Thyroid gland (tissue), 4 donors: Measurements from ENCODE around the gene RILPL2. TPM values are rescaled to one million over a fixed set of nuclear protein-coding genes. Genes with fewer than 3 reads are reported as not detected.
"Not testable (repeated sequence)": the region's sequence is repeated elsewhere in the genome, so short reads cannot be mapped to it uniquely, and the experiment has no call there.

ENCODE experiments used
- DNase-seq, 2 donors: peaks; one replicate each; pipeline ENCODE4 v3.0.0-alpha.2; 2019
- H3K27ac ChIP-seq, 3 donors: fragments of 200-600 bp; sonication (generic); 1 replicate in 2 of 3; 2 replicates in 1 of 3; pipeline ENCODE4 v1.5.1; 2016 to 2019; ENCODE audit warnings: mild to moderate bottlenecking in 1 of 3, moderate library complexity in 1 of 3
- H3K27me3 ChIP-seq: fragments of 200-600 bp; sonication (generic); one replicate; pipeline ENCODE4 v1.5.1; 2019
- H3K36me3 ChIP-seq, 2 donors: fragments of 200-600 bp; sonication (generic); one replicate each; pipeline ENCODE4 v1.5.1; 2016 to 2019
- H3K4me1 ChIP-seq, 2 donors: fragments of 200-600 bp; sonication (generic); one replicate each; pipeline ENCODE4 v1.5.1; 2017 to 2019
- H3K4me3 ChIP-seq, 3 donors: fragments of 200-600 bp; sonication (generic); replicated peaks in 1 of 3; 1 replicate in 2 of 3; 2 replicates in 1 of 3; pipeline ENCODE4 v1.5.1; 2016; ENCODE audit warnings: mild to moderate bottlenecking in 1 of 3
- H3K9me3 ChIP-seq: fragments of 200-600 bp; sonication (generic); one replicate; pipeline ENCODE4 v1.5.1; 2017
- POLR2A ChIP-seq, 2 donors: fragments of 450-650 bp; IDR thresholded peaks; one replicate each; pipeline ENCODE4 v1.6.1; 2017; ENCODE audit warnings: antibody characterized with exemption in 2 of 2, mild to moderate bottlenecking in 2 of 2, moderate library complexity in 1 of 2
- WGBS, 2 donors: methylation state at CpG; one replicate each; pipeline ENCODE4 v1.1.5; 2017; 5-methylcytosine and 5-hydroxymethylcytosine counted together
- intact Hi-C: fragments of 100-400 bp; cut with DNase I; formaldehyde crosslinking; loops from one replicate; pipeline ENCODE4 v1.15.1; 2023
- total RNA-seq, 4 donors: library from RNA; depleted of rRNA; stranded (reverse); fragments of >200 nt; gene quantifications; one replicate each; pipeline ENCODE4 v1.2.3, GENCODE V29; 2016
- TF ChIP-seq, protein P1 (sequence below), 6 experiments: fragments of 200-600 bp in 3 of 6; fragments of 450-650 bp in 3 of 6; sonication (generic) in 3 of 6; IDR thresholded peaks; one replicate each; pipeline ENCODE4 v1.5.1; 2016 to 2019; ENCODE audit warnings: antibody characterized with exemption in 6 of 6, mild to moderate bottlenecking in 2 of 6, inconsistent platforms in 1 of 6, moderate library complexity in 1 of 6

The RILPL2 gene
- total RNA-seq, 4 donors from 2014 or later: 10.7 to 15.2 (median 12.7) TPM

DNA sequence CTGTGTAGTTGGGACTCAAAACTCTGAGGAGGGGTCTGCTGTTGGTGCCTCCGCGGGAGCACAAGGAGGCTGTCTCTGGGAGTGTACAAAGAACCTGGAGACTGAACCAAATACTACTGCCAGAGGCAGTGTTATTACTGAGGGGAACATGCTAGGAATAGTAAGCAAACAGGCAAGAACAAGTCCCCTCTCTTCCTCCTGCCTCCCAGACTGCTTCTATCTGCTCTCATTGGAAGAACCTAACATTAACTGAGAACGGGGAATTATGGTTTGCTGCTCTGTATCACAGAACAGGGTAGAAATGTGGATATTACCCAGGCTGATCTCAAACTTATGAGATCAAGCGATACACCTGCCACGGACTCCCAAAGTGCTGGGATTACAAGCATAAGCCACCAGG lies 57.1 kb downstream of the RILPL2 start:
- no peaks in the 10 kb centered on the region for H3K9me3 ChIP-seq
- no peak overlapping the region for H3K4me3 ChIP-seq
- TF ChIP-seq POLR2A (IDR thresholded peaks at IDR 0.05): no peak
- TF ChIP-seq, protein P1, sequence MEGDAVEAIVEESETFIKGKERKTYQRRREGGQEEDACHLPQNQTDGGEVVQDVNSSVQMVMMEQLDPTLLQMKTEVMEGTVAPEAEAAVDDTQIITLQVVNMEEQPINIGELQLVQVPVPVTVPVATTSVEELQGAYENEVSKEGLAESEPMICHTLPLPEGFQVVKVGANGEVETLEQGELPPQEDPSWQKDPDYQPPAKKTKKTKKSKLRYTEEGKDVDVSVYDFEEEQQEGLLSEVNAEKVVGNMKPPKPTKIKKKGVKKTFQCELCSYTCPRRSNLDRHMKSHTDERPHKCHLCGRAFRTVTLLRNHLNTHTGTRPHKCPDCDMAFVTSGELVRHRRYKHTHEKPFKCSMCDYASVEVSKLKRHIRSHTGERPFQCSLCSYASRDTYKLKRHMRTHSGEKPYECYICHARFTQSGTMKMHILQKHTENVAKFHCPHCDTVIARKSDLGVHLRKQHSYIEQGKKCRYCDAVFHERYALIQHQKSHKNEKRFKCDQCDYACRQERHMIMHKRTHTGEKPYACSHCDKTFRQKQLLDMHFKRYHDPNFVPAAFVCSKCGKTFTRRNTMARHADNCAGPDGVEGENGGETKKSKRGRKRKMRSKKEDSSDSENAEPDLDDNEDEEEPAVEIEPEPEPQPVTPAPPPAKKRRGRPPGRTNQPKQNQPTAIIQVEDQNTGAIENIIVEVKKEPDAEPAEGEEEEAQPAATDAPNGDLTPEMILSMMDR (IDR thresholded peaks at IDR 0.05): no peak
- whole genome bisulfite sequencing, 2 donors: 82 to 85% methylated on average over 5 of the region's 5 CpGs
- no peaks in the 10 kb centered on the region for H3K36me3 ChIP-seq
- H3K27me3 ChIP-seq: no peaks in the 10 kb centered on the region
- H3K27ac ChIP-seq: no peak overlapping the region
- intact Hi-C loops: no loop called here
- no peak for DNase-seq
- H3K4me1 ChIP-seq: peaks cover 2 to 4% of the 10 kb centered on the region in 2 donors

DNA sequence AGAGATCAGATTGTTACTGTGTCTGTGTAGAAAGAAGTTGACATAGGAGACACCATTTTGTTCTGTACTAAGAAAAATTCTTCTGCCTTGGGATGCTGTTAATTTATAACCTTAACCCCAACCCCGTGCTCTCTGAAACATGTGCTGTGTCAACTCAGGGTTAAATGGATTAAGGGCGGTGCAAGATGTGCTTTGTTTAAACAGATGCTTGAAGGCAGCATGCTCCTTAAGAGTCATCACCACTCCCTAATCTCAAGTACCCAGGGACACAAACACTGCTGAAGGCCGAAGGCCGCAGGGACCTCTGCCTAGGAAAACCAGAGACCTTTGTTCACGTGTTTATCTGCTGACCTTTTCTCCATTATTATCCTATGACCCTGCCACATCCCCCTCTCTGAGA lies 64.1 kb downstream of the RILPL2 start:
- WGBS, 2 donors: 36 to 49% methylated on average over 5 of the region's 5 CpGs
- H3K4me3 ChIP-seq, H3K27me3 ChIP-seq, H3K36me3 ChIP-seq, H3K9me3 ChIP-seq, DNase-seq, intact Hi-C loops: not testable (repeated sequence)
- H3K27ac ChIP-seq: peak overlapping the region; percentile 3 to 68 (median 65)
- H3K4me1 ChIP-seq: peaks cover 0 to 18% of the 10 kb centered on the region in 2 donors

DNA sequence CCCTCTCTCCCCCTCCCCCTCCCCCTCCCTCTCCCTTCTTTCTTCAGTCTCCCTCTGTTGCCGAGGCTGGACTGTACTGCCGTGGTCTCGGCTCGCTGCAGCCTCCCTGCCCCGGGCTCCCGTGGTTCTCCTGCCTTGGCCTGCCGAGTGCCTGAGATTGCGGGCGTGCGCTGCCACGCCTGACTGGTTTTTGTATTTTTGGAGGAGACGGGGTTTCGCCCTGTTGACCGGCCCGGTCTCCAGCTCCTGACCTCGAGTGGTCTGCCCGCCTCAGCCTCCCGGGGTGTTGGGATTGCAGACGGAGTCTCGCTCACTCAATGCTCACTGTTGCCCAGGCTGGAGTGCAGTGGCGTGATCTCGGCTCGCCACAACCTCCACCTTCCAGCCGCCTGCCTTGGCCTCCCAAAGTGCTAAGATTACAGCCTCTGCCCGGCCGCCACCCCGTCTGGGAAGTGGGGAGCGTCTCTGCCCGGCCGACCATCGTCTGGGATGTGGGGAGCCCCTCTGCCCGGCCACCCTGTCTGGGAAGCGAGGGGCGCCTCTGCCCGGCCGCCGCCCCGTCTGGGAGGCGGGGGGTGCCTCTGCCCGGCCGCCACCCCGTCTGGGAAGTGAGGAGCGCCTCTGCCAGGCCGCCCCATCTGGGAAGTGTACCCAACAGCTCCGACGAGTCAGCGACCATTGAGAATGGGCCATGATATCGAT lies 64.7 kb downstream of the RILPL2 start:
- intact Hi-C loops: not testable (repeated sequence)

DNA sequence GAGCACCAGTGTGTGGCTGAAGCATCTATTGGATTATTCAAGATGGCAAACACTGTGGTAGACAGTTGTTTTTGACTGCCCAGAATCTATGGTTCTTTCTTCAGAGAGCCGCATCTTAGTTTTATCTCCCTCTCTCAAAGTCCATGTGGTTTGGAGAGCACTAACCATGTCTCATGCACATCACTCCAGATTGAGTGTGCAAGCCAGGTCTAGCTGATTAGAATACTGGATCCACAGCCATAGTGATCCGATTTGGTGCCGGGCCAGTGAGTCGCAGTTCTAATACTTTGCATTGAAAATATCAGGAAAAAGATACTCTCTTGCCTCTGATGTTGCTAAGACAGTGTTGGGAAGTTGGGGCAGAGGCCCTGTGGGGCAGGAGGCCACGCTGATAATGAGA lies 67.3 kb downstream of the RILPL2 start:
- H3K9me3 ChIP-seq: no peaks in the 10 kb centered on the region
- H3K27ac ChIP-seq: no peak overlapping the region
- H3K4me1 ChIP-seq: peaks cover 7 to 25% of the 10 kb centered on the region in 2 donors
- DNase-seq: no peak
- H3K4me3 ChIP-seq: no peak overlapping the region
- intact Hi-C loops: no loop called here
- 92 to 98% methylated on average over 5 of the region's 5 CpGs for WGBS, 2 donors
- no peaks in the 10 kb centered on the region for H3K36me3 ChIP-seq
- no peak for TF ChIP-seq POLR2A (IDR thresholded peaks at IDR 0.05)
- TF ChIP-seq, protein P1 (IDR thresholded peaks at IDR 0.05): no peak
- H3K27me3 ChIP-seq: no peaks in the 10 kb centered on the region

More for the DNA sequence above, 64.7 kb downstream of the RILPL2 start:
- Histone ChIP-seq H3K4me1 (peaks cover 0 to 18% of the 10 kb centered on the region in 2 donors), H3K27ac (peak overlapping the region in 1 of 3 donors; percentile 68)
- DNase-seq: peak; percentile 85 to 87
- 72 to 76% methylated on average over 20 to 32 of the region's 48 CpGs for WGBS, 2 donors
- H3K9me3 ChIP-seq, H3K27me3 ChIP-seq, H3K36me3 ChIP-seq, H3K4me3 ChIP-seq: not testable (repeated sequence)

DNA sequence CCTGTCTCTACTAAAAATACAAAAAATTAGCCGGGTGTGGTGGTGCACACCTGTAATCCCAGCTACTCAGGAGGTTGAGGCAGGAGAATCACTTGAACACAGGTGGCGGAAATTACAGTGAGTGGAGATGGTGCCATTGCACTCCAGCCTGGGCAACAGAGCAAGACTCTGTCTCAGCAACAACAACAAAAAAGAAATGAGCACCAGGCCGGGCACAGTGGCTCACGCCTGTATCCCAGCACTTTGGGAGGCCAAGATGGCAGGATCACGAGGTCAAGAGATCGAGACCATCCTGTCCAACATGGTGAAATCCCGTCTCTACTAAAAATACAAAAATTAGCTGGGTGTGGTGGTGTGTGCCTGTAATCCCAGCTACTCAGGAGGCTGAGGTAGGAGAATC lies 68.1 kb downstream of the RILPL2 start:
- H3K27me3 ChIP-seq, H3K9me3 ChIP-seq, intact Hi-C loops, DNase-seq, H3K27ac ChIP-seq, H3K36me3 ChIP-seq, H3K4me3 ChIP-seq: not testable (repeated sequence)
- peaks cover 7 to 20% of the 10 kb centered on the region in 2 donors for H3K4me1 ChIP-seq
- 96 to 97% methylated on average over 7 of the region's 7 CpGs for WGBS, 2 donors

DNA sequence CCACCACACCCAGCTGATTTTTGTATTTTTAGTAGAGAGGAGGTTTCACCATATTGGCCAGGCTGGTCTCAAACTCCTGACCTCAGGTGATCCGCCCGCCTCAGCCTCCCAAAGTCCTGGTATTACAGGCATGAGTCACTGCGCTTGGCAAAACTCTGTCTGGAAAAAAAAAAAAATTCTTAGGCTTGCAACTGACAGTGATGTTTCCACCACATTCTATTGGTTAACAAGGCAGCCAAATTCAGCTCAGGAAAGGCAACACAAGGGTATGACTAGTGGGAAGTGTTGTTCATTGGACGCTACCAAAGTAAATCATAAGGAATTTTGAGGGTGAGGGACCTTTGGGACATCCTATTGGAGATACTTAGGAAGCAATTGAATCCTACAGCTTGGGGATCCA lies 69.0 kb downstream of the RILPL2 start:
- H3K4me3 ChIP-seq: no peak overlapping the region
- no peak for DNase-seq
- intact Hi-C loops: no loop called here
- H3K27me3 ChIP-seq: no peaks in the 10 kb centered on the region
- H3K36me3 ChIP-seq: no peaks in the 10 kb centered on the region
- 94 to 99% methylated on average over 4 of the region's 4 CpGs for WGBS, 2 donors
- H3K4me1 ChIP-seq: peaks cover 15 to 20% of the 10 kb centered on the region in 2 donors
- peak overlapping the region in 1 of 3 donors; percentile 38 for H3K27ac ChIP-seq
- H3K9me3 ChIP-seq: no peaks in the 10 kb centered on the region
- TF ChIP-seq POLR2A (IDR thresholded peaks at IDR 0.05): no peak
- TF ChIP-seq, protein P1 (IDR thresholded peaks at IDR 0.05): no peak

Other genes starting within 250 kb of the RILPL2 start
- 10 to 100 TPM; 21.6 to 53.6 (median 39.1) TPM for gene MPHOSPH9, start 203.5 kb downstream of the RILPL2 start, total RNA-seq
- gene MTRFR, start 203.2 kb downstream of the RILPL2 start, total RNA-seq: 10 to 100 TPM; 14.4 to 17.9 (median 16.2) TPM
- gene CDK2AP1, start 164.8 kb downstream of the RILPL2 start, total RNA-seq: 10 to 100 TPM; 53.0 to 94.5 (median 68.5) TPM
- gene SBNO1, start 71.8 kb downstream of the RILPL2 start, total RNA-seq: 10 to 100 TPM; 32.4 to 50.3 (median 42.9) TPM
- 10 to 100 TPM; 51.3 to 83.0 (median 67.2) TPM for gene KMT5A, start 52.6 kb downstream of the RILPL2 start, total RNA-seq
- 10 to 100 TPM; 19.1 to 36.3 (median 21.4) TPM for gene SNRNP35, start 21.5 kb upstream of the RILPL2 start, total RNA-seq
- gene RILPL1, start 97.0 kb upstream of the RILPL2 start, total RNA-seq: 10 to 100 TPM; 22.0 to 37.8 (median 31.6) TPM
- gene TMED2, start 147.9 kb upstream of the RILPL2 start, total RNA-seq: 100 to 1,000 TPM; 213 to 244 (median 220) TPM
- gene DDX55, start 165.4 kb upstream of the RILPL2 start, total RNA-seq: 10 to 100 TPM; 14.1 to 22.2 (median 17.8) TPM
- gene EIF2B1, start 197.0 kb upstream of the RILPL2 start, total RNA-seq: 100 to 1,000 TPM in 3 of 4 donors, 10 to 100 TPM in 1; 86.9 to 146 (median 128) TPM
- 10 to 100 TPM; 15.9 to 32.4 (median 31.1) TPM for gene GTF2H3, start 197.1 kb upstream of the RILPL2 start, total RNA-seq
- 10 to 100 TPM; 21.3 to 34.5 (median 27.1) TPM for gene TCTN2, start 234.4 kb upstream of the RILPL2 start, total RNA-seq